ENCODE data around the gene KAT6B. TPM values are rescaled to one million over a fixed set of nuclear protein-coding genes. Genes with fewer than 3 reads are reported as not detected.
"Not testable (repeated sequence)": the region's sequence is repeated elsewhere in the genome, so short reads cannot be mapped to it uniquely, and the experiment has no call there.

KAT6B gene
- total RNA-seq, 4 donors from 2014 or later, result 45.4 to 94.9 (median 62.9) TPM

DNA sequence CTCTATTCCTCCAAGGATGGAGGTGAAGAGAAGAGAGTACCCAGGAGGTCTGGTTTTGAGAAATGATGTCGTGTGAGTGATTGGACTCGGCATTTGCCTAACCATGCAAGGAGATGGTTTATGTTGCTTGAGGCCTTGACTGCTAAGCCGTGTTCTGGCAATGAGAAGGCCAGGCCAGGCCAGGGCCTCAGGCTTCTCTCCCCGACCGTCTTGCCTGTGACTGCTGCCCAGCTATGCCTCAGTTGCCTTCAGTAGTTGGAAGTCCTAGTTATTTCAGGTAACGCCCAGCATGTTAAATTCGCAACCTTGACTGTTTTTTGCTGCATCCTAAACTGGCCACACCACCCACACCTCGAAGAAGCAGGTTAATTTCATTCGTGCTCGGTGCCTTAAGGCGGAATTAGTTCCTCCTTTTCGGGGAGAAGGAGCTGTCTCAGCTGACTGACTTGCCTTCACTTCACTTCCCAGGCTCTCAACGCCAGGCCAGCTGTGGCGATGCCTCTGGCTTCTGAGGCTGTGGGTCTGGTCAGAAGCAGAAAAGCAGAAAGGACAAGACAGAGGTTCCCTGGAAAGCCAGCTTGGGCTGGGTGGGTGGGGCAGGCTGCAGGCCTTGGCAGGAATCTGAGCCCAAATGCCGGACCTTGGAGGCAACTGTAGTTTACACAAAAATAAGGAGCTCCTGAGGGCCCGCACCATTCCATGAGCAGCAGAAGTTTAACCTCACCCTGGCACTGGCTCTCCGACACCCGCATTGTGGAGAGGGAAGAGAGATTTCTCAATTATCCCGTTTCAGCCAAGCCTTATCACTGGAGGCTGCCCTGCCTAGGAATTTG is 223.1 kb downstream of the KAT6B start:
- TF ChIP-seq, protein P1, sequence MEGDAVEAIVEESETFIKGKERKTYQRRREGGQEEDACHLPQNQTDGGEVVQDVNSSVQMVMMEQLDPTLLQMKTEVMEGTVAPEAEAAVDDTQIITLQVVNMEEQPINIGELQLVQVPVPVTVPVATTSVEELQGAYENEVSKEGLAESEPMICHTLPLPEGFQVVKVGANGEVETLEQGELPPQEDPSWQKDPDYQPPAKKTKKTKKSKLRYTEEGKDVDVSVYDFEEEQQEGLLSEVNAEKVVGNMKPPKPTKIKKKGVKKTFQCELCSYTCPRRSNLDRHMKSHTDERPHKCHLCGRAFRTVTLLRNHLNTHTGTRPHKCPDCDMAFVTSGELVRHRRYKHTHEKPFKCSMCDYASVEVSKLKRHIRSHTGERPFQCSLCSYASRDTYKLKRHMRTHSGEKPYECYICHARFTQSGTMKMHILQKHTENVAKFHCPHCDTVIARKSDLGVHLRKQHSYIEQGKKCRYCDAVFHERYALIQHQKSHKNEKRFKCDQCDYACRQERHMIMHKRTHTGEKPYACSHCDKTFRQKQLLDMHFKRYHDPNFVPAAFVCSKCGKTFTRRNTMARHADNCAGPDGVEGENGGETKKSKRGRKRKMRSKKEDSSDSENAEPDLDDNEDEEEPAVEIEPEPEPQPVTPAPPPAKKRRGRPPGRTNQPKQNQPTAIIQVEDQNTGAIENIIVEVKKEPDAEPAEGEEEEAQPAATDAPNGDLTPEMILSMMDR (IDR thresholded peaks at IDR 0.05), result no peak
- no peak for TF ChIP-seq POLR2A (IDR thresholded peaks at IDR 0.05)
- Histone ChIP-seq H3K27me3 (no peaks in the 10 kb centered on the region), H3K4me3 (no peak overlapping the region), H3K4me1 (no peaks in the 10 kb centered on the region), H3K27ac (no peak overlapping the region), H3K36me3 (no peaks in the 10 kb centered on the region), H3K9me3 (no peaks in the 10 kb centered on the region)
- peak in 1 of 3 donors; percentile 17 for DNase-seq

DNA sequence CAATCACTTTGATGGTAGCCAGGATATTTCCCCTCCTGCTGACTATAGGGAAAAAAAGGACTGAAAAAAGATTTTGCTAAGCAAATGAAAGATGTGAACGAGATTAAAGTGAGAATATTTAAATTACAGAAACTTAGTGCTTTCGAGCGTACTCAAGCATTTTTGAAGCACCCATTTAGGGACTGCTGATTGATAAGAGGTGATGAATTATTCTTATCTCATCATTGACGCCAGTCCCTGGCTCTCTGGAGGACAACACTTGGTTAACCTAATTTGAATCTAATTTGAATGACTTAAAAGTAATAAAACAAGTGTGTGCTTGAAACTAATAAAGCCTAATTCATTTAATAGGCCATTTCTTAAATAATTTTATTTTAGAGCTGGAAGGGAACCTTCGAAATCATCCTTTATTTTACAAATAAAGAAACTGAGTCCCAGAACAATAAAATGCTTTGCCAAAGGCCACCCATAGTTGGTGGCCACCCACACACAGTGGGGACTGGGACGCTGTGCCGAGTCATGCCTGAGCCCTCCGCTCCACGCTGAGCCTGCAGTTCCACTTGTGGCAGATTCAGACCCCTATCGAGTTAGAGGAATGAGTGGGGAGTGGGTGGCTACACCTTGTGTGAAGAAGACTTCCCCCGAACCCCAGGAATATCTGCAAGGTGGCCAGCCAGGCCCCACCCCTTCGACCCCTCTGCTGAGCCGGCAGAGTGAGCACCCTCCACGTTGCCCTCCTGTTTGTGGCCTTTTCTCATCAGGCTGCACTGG is 223.9 kb downstream of the KAT6B start:
- Histone ChIP-seq H3K4me3 (no peak overlapping the region), H3K36me3 (no peaks in the 10 kb centered on the region), H3K27me3 (no peaks in the 10 kb centered on the region), H3K27ac (no peak overlapping the region), H3K9me3 (no peaks in the 10 kb centered on the region), H3K4me1 (no peaks in the 10 kb centered on the region)
- DNase-seq, result no peak
- TF ChIP-seq, protein P1 (IDR thresholded peaks at IDR 0.05), result no peak
- no peak for TF ChIP-seq POLR2A (IDR thresholded peaks at IDR 0.05)

DNA sequence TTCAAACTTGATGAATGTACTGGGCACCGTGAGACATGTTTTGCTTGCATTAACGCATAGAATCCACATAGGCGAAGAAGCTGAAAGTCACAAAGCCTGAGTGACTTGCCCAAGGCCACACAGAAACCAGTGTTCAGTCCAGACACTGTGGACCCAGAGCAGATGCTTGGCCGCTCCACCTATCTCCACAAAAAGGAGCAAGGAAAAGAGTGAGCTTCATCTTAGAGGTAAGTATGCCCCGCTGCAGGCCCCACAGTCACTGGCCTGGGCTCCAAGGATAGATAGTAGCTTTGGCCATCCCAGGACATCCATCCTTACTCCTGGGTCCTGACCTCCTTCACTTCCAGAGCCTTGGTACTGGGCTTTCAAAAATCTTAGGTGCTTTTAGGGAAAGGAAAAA is 224.9 kb downstream of the KAT6B start:
- Histone ChIP-seq H3K4me1 (no peaks in the 10 kb centered on the region), H3K27ac (no peak overlapping the region), H3K27me3 (no peaks in the 10 kb centered on the region), H3K4me3 (no peak overlapping the region), H3K9me3 (no peaks in the 10 kb centered on the region), H3K36me3 (no peaks in the 10 kb centered on the region)
- no peak for DNase-seq
- no peak for TF ChIP-seq POLR2A (IDR thresholded peaks at IDR 0.05)
- TF ChIP-seq, protein P1 (IDR thresholded peaks at IDR 0.05), result no peak

DNA sequence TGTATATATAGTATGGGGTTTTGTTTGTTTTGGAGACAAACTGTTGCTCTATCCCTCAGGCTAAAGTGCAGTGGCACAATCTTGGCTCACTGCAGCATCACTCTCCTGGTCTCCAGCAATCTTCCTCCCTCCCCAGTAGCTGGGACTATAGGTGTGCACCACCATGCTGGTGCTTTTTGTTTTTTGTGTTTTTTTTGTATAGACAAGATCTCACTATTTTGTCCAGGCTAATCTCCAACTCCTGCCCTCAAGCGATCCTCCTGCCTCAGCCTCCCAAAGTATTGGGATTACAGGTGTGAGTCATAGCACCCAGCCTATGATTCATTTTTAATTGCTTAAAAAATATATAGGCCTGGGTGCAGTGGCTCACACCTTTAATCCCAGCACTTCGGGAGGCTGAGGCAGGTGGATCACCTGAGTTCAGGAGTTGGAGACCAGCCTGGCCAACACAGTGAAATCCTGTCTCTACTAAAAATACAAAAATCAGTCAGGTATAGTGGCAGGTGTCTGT is 229.6 kb downstream of the KAT6B start:
- not testable (repeated sequence) for H3K9me3 ChIP-seq, H3K4me3 ChIP-seq, H3K4me1 ChIP-seq, H3K27ac ChIP-seq, H3K27me3 ChIP-seq, H3K36me3 ChIP-seq, DNase-seq

DNA sequence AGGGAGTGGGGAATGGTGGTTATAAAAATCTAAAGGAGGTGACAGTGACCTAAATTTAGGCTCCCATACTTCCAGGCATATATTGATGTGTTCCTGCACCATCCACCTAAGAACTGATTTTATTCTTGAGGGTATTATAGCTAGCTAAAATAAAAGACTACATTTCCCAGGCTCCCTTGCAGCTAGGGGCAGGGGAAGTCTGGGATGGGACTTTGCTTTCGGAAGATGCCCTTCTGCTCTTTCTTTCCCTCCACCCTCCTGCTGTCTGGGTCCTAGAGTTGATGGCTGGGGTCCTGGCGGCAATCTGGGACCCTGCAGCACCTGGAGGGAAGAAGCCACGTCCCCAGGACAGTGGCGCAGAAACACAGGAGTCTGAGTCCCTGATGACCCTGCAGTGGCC is 231.3 kb downstream of the KAT6B start:
- H3K27ac ChIP-seq, result no peak overlapping the region
- H3K36me3 ChIP-seq, result no peaks in the 10 kb centered on the region
- H3K27me3 ChIP-seq, result no peaks in the 10 kb centered on the region
- DNase-seq, result no peak
- TF ChIP-seq, protein P1 (IDR thresholded peaks at IDR 0.05), result no peak
- TF ChIP-seq POLR2A (IDR thresholded peaks at IDR 0.05), result no peak
- H3K9me3 ChIP-seq, result no peaks in the 10 kb centered on the region
- H3K4me1 ChIP-seq, result no peaks in the 10 kb centered on the region
- no peak overlapping the region for H3K4me3 ChIP-seq

DNA sequence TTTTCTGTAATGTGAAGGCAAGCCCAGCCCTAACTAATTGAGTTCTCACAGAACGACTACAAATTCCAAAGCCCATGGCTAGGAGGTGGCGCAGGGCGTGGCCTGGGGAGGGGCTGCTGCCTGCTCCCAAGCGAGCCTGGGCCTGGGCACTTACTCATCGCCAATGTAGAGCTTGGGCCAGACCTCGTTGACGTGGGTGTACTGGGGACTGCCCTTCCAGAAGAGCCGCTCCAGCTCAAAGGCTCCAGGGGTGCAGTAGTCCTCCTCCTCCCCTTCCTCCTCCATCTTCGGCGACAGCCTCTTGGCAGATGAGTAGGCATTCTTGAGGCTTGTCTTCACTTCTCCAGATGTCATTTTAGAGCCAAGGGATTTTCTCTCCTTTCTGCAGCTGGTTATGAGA is 231.8 kb downstream of the KAT6B start:
- Histone ChIP-seq H3K4me1 (no peaks in the 10 kb centered on the region), H3K36me3 (no peaks in the 10 kb centered on the region)
- TF ChIP-seq, protein P1 (IDR thresholded peaks at IDR 0.05), result no peak
- no peak for TF ChIP-seq POLR2A (IDR thresholded peaks at IDR 0.05)

More for the DNA sequence above, 231.8 kb downstream of the KAT6B start:
- DNase-seq, result no peak
- Histone ChIP-seq H3K27ac (no peak overlapping the region), H3K4me3 (no peak overlapping the region), H3K27me3 (no peaks in the 10 kb centered on the region), H3K9me3 (no peaks in the 10 kb centered on the region)
